Activated naive CD4-positive, alpha-beta T cell treated with anti-CD3 and anti-CD28 coated beads, Interleukin-2, amount 10 ng/mL, durations not matched to agents 7 days and 5 days (primary cell): ENCODE data around the gene OMP.

Source experiments
- CTCF ChIA-PET: fragments of 350-600 bp; sonication (Branson Sonifier 250); formaldehyde crosslinking; loops from one replicate; lab custom pipeline; 2021; ENCODE audit warnings: antibody characterized with exemption; lab: Charles Lee
- DNase-seq: peaks from one replicate; pipeline ENCODE4 v3.0.0-alpha.2; 2020
- H3K27ac Mint-ChIP-seq: one replicate; pipeline ENCODE4 v1.8.0; 2021; ENCODE audit warnings: mild to moderate bottlenecking, moderate library complexity, mixed read lengths
- H3K27me3 Mint-ChIP-seq: one replicate; pipeline ENCODE4 v1.8.0; 2021; ENCODE audit warnings: mild to moderate bottlenecking, mixed read lengths
- H3K36me3 Mint-ChIP-seq: one replicate; pipeline ENCODE4 v1.8.0; 2021; ENCODE audit warnings: mixed read lengths
- H3K4me1 Mint-ChIP-seq: one replicate; pipeline ENCODE4 v1.8.0; 2021; ENCODE audit warnings: mixed read lengths
- H3K4me3 Mint-ChIP-seq: one replicate; pipeline ENCODE4 v1.8.0; 2021; ENCODE audit warnings: mild to moderate bottlenecking, moderate library complexity, mixed read lengths
- H3K9me3 Mint-ChIP-seq: one replicate; pipeline ENCODE4 v1.8.0; 2021; ENCODE audit warnings: mixed read lengths

Gene OMP

GRCh38 chr11:77111277-77111676 is 8.6 kb downstream of the OMP start:
- no peak for DNase-seq
- CTCF ChIA-PET, result interaction anchor here (0.7 to 1.1 kb wide), 2 partner anchors 10 to 21 kb away, joined by 3 read pairs; no protein-coding TSS in a partner anchor

GRCh38 chr11:77111946-77112345 is 9.3 kb downstream of the OMP start:
- H3K4me3 Mint-ChIP-seq, result no peak overlapping the region

More at GRCh38 chr11:77111277-77111676, 8.6 kb downstream of the OMP start:
- no peak overlapping the region for H3K27ac Mint-ChIP-seq
- peaks cover 7% of the 10 kb centered on the region for H3K27me3 Mint-ChIP-seq
- H3K36me3 Mint-ChIP-seq, result no peaks in the 10 kb centered on the region
- H3K9me3 Mint-ChIP-seq, result no peaks in the 10 kb centered on the region
- no peak overlapping the region for H3K4me3 Mint-ChIP-seq
- H3K4me1 Mint-ChIP-seq, result peaks cover 2% of the 10 kb centered on the region

GRCh38 chr11:77112641-77113381 is 10.2 kb downstream of the OMP start:
- CTCF ChIA-PET, result interaction anchor here (0.7 to 3.1 kb wide), 8 partner anchors 14 to 193 kb away, joined by 3 to 13 read pairs (median 6); partner anchors contain the start of gene MYO7A
- Mint-ChIP-seq H3K27ac (no peak overlapping the region), H3K4me1 (peaks cover 2% of the 10 kb centered on the region), H3K9me3 (no peaks in the 10 kb centered on the region), H3K36me3 (no peaks in the 10 kb centered on the region), H3K4me3 (no peak overlapping the region), H3K27me3 (peaks cover 7% of the 10 kb centered on the region)
- no peak for DNase-seq

More at GRCh38 chr11:77111946-77112345, 9.3 kb downstream of the OMP start:
- Mint-ChIP-seq H3K27ac (no peak overlapping the region), H3K4me1 (peaks cover 2% of the 10 kb centered on the region), H3K27me3 (peaks cover 7% of the 10 kb centered on the region), H3K9me3 (no peaks in the 10 kb centered on the region), H3K36me3 (no peaks in the 10 kb centered on the region)
- CTCF ChIA-PET, result interaction anchor here (0.9 to 3.1 kb wide), 6 partner anchors 15 to 192 kb away, joined by 3 to 13 read pairs (median 5); partner anchors contain the start of gene MYO7A
- DNase-seq, result no peak

- peaks cover 7% of the 10 kb centered on the region for H3K27me3 Mint-ChIP-seq
- H3K27ac Mint-ChIP-seq, result no peak overlapping the region
- no peak overlapping the region for H3K4me3 Mint-ChIP-seq
- CTCF ChIA-PET, result interaction anchor here (1.3 to 3.1 kb wide), 6 partner anchors 14 to 193 kb away, joined by 3 to 13 read pairs (median 8); partner anchors contain the start of gene MYO7A
- H3K4me1 Mint-ChIP-seq, result peaks cover 2% of the 10 kb centered on the region
- H3K36me3 Mint-ChIP-seq, result no peaks in the 10 kb centered on the region
- peak; percentile 58 for DNase-seq
- no peaks in the 10 kb centered on the region for H3K9me3 Mint-ChIP-seq
Measured at GRCh38 chr11:77113382-77114088, 10.9 kb downstream of the OMP start.

- no peak for DNase-seq
- Mint-ChIP-seq H3K4me1 (peaks cover 2% of the 10 kb centered on the region), H3K27me3 (peaks cover 7% of the 10 kb centered on the region), H3K4me3 (no peak overlapping the region), H3K27ac (no peak overlapping the region), H3K36me3 (no peaks in the 10 kb centered on the region), H3K9me3 (no peaks in the 10 kb centered on the region)
- CTCF ChIA-PET, result interaction anchor here (1.3 to 3.1 kb wide), 3 partner anchors 13 to 23 kb away, joined by 3 to 13 read pairs (median 8); partner anchors contain the start of gene MYO7A
Measured at GRCh38 chr11:77114089-77114463, 11.4 kb downstream of the OMP start.

GRCh38 chr11:77115181-77115611 is 12.6 kb downstream of the OMP start:
- Mint-ChIP-seq H3K4me3 (no peak overlapping the region), H3K27ac (no peak overlapping the region)
- CTCF ChIA-PET, result interaction anchor here (1.1 to 4.2 kb wide), 5 partner anchors 11 to 72 kb away, joined by 3 to 15 read pairs (median 3); partner anchors contain the start of gene MYO7A

GRCh38 chr11:77115956-77116355 is 13.3 kb downstream of the OMP start:
- Mint-ChIP-seq H3K4me3 (no peak overlapping the region), H3K27ac (no peak overlapping the region), H3K9me3 (no peaks in the 10 kb centered on the region), H3K36me3 (no peaks in the 10 kb centered on the region), H3K27me3 (no peaks in the 10 kb centered on the region), H3K4me1 (peaks cover 3% of the 10 kb centered on the region)
- DNase-seq, result no peak
- CTCF ChIA-PET, result interaction anchor here (0.5 to 4.2 kb wide), 4 partner anchors 11 to 168 kb away, joined by 3 to 15 read pairs (median 4); partner anchors contain the start of gene MYO7A

More at GRCh38 chr11:77115181-77115611, 12.6 kb downstream of the OMP start:
- no peak for DNase-seq
- Mint-ChIP-seq H3K4me1 (peaks cover 2% of the 10 kb centered on the region), H3K9me3 (no peaks in the 10 kb centered on the region), H3K36me3 (no peaks in the 10 kb centered on the region), H3K27me3 (no peaks in the 10 kb centered on the region)

GRCh38 chr11:77117492-77117891 is 14.9 kb downstream of the OMP start:
- CTCF ChIA-PET, result interaction anchor here (1.1 to 4.2 kb wide), 3 partner anchors 10 to 198 kb away, joined by 4 to 15 read pairs (median 4); partner anchors contain the start of gene MYO7A
- H3K4me1 Mint-ChIP-seq, result peaks cover 4% of the 10 kb centered on the region
- no peaks in the 10 kb centered on the region for H3K36me3 Mint-ChIP-seq
- no peak overlapping the region for H3K4me3 Mint-ChIP-seq
- H3K9me3 Mint-ChIP-seq, result no peaks in the 10 kb centered on the region
- no peak overlapping the region for H3K27ac Mint-ChIP-seq
- no peaks in the 10 kb centered on the region for H3K27me3 Mint-ChIP-seq
- DNase-seq, result no peak

GRCh38 chr11:77118086-77118485 is 15.4 kb downstream of the OMP start:
- Mint-ChIP-seq H3K27me3 (no peaks in the 10 kb centered on the region), H3K9me3 (no peaks in the 10 kb centered on the region), H3K36me3 (no peaks in the 10 kb centered on the region), H3K4me3 (no peak overlapping the region), H3K27ac (no peak overlapping the region), H3K4me1 (peaks cover 4% of the 10 kb centered on the region)
- no peak for DNase-seq
- CTCF ChIA-PET, result interaction anchor here (4.2 kb wide), 1 partner anchor 9 kb away, joined by 15 read pairs; the partner anchor contains the start of gene MYO7A

- Mint-ChIP-seq H3K4me3 (no peak overlapping the region), H3K27me3 (no peaks in the 10 kb centered on the region), H3K4me1 (peaks cover 2% of the 10 kb centered on the region), H3K27ac (no peak overlapping the region), H3K9me3 (no peaks in the 10 kb centered on the region), H3K36me3 (no peaks in the 10 kb centered on the region)
- no peak for DNase-seq
- CTCF ChIA-PET, result interaction anchor here (4.2 kb wide), 1 partner anchor 8 kb away, joined by 15 read pairs; the partner anchor contains the start of gene MYO7A
Measured at GRCh38 chr11:77118971-77119370, 16.3 kb downstream of the OMP start.

GRCh38 chr11:77119531-77119936 is 16.9 kb downstream of the OMP start:
- Mint-ChIP-seq H3K36me3 (no peaks in the 10 kb centered on the region), H3K4me3 (no peak overlapping the region), H3K4me1 (peaks cover 2% of the 10 kb centered on the region), H3K9me3 (no peaks in the 10 kb centered on the region), H3K27ac (no peak overlapping the region), H3K27me3 (no peaks in the 10 kb centered on the region)
- no peak for DNase-seq
- CTCF ChIA-PET, result interaction anchor here (1.2 to 4.2 kb wide), 2 partner anchors 8 to 10 kb away, joined by 3 to 15 read pairs; partner anchors contain the start of gene MYO7A

GRCh38 chr11:77120571-77120970 is 17.9 kb downstream of the OMP start:
- CTCF ChIA-PET, result interaction anchor here (1.0 to 1.2 kb wide), 2 partner anchors 9 to 85 kb away, joined by 3 read pairs; no protein-coding TSS in a partner anchor
- H3K9me3 Mint-ChIP-seq, result no peaks in the 10 kb centered on the region
- no peak overlapping the region for H3K27ac Mint-ChIP-seq
- DNase-seq, result no peak
- H3K27me3 Mint-ChIP-seq, result no peaks in the 10 kb centered on the region
- H3K4me1 Mint-ChIP-seq, result peaks cover 2% of the 10 kb centered on the region
- H3K36me3 Mint-ChIP-seq, result no peaks in the 10 kb centered on the region
- H3K4me3 Mint-ChIP-seq, result no peak overlapping the region

- H3K4me1 Mint-ChIP-seq, result peaks cover 3% of the 10 kb centered on the region
- no peaks in the 10 kb centered on the region for H3K9me3 Mint-ChIP-seq
- no peaks in the 10 kb centered on the region for H3K36me3 Mint-ChIP-seq
- no peak for DNase-seq
- H3K27ac Mint-ChIP-seq, result no peak overlapping the region
- no peak overlapping the region for H3K4me3 Mint-ChIP-seq
- CTCF ChIA-PET, result interaction anchor here (1.0 to 1.2 kb wide), 2 partner anchors 67 to 86 kb away, joined by 3 to 4 read pairs; no protein-coding TSS in a partner anchor
- H3K27me3 Mint-ChIP-seq, result peaks cover 2% of the 10 kb centered on the region
Measured at GRCh38 chr11:77121096-77121640, 18.5 kb downstream of the OMP start.
